Hematopoietic multipotent progenitor cell treated with erythropoietin and hydrocortisone succinate and interleukin-3 and kit ligand, for 17 days (in vitro differentiated cells): ENCODE data around the gene SLC25A34.

Source experiments
- DNase-seq: peaks from one replicate; pipeline ENCODE4 v3.0.0-alpha.2; 2015; ENCODE audit warnings: low spot score

SLC25A34 gene

DNA sequence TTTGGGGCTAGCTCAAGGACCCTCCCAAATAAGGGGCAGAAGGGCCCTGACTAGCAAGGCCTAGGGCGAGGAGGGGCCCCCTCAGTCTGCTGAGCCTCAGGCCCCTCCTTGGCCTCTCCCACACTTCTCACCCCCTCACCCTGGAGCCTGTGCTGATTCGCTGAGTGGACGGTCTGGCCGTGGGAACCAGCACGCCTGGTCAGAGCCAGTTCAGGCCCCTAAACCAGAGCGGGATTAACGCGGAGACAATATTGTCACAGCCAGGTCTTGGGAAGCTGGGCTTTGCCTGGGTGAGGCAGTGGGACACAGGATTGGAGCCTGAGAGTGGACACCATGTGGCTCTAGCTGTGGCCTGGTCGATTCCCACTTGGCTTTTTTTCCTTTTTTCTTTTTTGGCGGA, 17.7 kb downstream of the SLC25A34 start:
- DNase-seq: no peak

DNA sequence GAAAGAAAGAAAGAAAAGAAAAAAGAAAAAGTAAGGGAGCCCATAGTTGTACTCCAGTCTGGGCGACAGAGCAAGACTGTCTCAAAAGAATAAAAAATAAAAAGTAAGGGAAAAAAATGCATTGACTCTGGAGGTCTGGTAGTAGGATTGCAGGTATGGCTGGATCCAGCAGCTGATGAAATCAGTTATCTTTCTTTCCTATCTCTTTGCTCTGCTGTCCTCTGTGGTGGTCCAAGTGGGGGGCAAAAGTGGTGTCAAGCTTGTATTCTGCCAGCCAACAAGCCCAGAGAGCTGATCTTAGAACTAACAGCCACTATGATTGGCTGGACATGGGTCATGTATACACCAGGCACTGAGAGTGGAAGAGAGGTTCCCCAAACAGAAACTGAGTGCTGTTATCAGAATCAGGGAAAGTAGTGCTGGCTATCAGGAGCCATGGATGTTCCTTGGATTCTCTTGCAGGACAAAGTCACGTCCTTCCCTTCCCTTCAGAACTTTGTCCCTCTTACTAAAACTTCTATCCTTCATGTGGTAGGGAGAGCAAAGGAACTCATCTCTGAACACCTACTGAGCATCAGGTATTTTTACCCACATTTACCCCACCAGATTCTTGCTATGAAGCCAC, 19.1 kb downstream of the SLC25A34 start:
- DNase-seq: no peak

DNA sequence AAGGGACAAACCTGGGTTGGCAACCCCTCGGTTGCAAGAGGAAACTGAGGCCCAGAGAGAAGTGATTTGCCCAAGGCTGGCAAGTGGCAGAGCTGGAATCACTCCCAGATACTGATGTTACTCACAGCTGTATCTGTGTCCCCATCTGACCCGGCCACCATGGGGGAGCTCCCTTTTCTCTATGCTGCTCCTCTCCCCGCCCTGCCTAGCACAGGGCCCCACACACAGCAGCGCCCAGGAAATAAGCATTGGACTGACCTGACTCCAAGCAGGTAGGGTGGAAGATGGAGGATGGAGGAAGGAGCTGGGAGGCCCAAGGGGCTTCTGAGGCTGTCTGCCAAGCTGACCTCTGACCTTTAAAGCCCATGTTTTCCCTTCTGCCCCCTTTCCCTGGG, 19.6 kb downstream of the SLC25A34 start:
- no peak for DNase-seq

DNA sequence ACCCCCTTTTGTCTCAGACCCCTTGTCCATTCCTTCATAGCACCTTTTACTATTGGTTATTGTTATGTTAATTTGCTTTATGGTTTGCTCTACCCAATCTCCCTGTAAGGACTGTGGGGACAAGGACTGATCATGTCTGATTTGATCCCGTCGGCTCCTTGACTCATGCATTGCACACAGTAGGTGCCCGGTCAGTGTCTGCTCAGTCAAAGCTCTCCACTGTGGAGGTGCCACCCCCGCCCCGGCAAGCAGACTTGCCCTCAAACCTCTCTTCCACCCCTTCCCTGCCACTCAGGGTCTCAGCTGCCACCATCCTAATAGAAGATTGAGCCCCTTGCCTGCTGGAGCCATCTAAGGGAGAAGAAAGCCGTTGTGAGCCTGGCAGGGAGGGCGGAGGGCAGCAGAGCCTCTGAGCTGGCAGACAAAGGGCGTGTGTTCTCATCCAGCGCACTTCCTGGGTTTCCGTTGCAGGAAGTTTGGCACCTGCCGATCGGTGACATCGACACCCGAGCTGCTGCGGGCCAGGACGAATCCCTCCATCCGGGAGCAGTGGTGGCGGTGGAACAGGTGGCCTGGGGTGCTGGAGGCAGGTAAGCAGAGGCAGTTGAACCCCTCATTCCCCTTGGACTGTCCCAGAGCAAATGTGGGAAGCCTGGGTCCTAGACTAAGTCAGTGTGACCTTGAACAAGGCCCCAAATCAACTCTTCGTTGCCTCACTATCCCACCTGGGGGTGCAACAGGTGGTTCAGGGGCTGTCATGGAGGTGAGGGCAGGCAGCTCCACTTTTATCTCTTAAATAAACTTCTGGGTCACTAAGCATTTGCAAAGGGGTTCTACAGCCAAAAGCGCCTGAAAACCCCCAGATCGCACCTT, 20.3 kb downstream of the SLC25A34 start:
- no peak for DNase-seq

DNA sequence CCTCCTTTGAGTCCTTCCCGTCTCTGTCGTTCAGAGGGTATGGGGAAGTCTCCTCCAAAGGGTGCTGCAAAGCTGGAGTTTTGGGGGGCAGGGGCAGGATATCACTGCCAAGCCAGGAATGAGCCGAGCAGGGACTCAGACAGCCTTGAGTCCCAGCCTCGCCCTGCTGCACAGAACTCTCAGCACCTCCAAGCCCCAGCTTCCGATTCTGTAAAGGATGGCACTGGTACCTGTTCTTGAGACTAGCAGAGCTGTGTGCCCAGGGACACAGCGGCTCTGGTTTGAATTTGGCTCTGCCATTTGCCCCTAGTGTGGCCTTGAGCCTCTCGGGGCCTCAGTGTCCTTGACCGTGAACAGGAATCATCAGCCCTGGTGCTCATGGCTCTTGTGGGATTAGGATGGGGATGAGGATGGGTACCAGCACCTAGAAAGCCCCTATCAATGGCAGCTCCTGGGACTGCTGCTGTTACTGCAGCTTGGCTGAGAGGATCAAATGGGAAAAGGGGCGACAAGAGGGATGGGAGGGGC, 21.0 kb downstream of the SLC25A34 start:
- DNase-seq: no peak

DNA sequence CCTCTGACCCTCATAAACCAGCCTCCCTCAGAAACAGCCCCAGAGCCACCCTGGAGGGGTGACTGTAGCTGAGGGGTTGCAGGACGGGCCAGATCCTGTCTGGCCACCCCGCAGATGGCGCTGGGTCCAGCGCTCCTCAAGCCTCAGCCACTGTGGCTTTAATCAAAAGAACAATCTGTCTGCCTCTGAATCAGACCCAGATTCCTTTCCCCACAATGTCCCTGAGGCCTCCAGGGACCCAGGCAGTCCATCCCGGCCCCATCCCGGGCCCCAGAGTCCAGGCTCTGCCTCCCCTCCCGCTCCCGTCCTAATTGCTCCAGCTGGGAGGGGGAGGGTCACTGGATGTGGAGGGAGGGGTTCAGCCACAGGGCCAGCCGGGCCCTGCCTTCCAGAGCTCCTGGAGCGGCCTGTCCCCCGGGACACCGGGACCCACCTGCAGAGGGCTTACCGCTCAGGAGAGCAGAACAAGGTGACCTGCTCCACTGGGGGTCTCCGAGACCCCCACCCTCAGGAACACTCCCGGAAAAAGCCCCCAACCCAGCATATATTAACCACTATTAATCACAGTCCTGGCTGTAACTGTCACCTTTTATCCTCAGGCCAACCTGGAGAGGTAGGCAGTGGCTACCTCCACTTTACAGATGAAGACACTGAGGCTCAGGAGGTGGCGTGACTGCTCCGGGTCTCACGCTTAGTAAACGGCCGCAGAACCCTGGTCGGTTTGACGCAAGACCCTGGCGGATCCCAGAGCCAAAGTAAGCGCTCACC, 21.7 kb downstream of the SLC25A34 start:
- DNase-seq: no peak

DNA sequence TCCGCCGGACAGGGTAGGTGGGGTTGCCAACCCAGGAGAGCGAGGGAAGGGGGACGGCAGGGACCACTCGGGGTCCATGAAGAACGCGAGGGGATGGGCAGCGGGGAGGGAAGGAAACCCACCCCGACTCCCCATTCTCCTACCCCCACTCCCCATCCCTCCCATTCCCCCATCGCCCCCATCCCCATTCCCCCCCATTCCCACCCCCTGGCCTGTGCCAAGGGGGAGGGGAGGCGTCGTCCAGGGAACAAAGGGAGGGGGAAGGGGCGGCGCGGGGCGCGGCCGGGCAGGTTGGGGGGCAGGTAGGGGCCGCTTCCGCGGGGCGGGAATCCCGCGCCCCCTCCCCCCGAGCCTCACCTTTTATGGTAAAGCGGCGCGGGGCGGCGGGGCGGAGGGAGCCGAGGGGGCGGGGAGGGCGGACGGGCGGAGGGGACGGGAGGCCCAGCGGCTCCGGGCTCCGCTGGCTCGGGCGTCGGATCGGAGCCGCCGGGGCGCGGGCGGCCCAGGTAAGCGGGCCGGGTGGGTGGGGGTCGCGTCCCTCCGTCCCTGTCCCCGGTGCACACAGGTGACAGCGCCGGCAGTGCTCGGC, 22.4 kb downstream of the SLC25A34 start, which contains the start of gene FBLIM1:
Gene FBLIM1 (plus strand): TSS at position 453 of the 589 bp plus-strand sequence. CDS start 6,189 bp downstream, outside the sequence.
- DNase-seq: no peak

DNA sequence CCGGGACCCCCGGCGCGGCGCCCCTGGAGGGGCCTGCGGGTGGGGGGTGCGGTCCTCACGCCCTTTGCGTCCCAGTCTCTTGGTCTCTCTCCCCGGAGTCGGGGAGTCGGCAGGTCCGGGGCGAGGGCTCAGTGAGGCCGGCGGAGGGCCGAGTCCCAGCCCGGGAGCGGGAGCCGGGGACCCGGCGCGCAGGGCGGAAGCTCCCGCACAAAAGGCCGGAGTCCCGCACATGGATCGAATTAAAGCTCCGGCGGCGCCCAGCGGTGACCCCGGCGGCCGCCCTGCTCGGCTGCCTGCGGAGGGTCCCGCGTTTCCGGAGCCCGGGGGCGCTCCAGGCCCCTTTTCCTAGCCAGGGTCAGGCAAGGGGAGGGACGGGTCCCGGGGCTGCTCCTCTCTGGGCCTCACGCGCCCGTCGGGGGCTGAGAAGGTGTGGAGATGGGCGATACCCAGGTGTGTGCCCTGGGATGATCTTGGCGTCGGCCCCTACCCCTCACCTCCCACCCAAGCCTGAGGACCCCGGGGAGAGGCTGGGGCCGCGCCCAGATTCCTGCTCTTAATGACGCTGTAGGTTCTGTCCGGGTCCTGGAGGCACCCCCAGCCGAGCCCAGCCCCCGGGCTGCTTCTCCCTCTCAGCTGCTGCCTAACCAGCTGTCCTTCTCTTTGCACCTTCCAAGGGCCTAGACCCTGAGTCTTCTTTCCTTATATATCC, 23.0 kb downstream of the SLC25A34 start:
- no peak for DNase-seq

DNA sequence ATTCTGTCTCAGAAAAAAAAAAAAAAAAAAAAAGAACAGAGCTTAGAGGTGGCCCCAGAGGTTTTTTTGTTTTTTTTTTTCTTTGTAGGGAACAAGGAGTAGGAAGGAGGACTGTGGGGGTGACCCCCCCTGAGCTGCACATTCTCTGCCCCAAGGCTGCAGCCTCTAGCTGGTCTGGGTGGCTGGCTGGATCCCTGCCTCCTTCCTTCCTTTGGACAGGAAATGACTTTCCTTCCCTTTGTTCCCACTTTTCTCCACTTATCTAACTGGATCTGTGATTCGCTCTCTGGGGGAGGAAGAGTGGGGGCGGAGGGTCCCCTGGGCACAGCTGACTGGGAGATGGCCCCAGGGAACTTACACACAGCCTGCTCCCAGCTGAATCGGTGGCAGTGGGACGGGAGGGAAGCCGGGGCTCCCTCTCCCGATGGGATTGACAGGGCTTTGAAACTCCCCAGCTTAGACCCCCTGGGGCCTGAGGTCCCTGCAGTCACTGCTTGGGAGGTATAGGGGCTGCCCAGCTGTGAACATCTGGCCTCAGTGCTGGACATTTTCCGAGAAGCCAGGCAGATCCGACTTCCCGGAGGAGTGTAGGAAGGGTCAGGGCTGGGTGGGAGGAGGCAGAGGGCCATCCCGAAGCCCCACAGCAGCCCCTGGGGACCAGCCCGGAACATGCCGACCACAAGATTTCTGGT, 24.6 kb downstream of the SLC25A34 start:
- DNase-seq: no peak

DNA sequence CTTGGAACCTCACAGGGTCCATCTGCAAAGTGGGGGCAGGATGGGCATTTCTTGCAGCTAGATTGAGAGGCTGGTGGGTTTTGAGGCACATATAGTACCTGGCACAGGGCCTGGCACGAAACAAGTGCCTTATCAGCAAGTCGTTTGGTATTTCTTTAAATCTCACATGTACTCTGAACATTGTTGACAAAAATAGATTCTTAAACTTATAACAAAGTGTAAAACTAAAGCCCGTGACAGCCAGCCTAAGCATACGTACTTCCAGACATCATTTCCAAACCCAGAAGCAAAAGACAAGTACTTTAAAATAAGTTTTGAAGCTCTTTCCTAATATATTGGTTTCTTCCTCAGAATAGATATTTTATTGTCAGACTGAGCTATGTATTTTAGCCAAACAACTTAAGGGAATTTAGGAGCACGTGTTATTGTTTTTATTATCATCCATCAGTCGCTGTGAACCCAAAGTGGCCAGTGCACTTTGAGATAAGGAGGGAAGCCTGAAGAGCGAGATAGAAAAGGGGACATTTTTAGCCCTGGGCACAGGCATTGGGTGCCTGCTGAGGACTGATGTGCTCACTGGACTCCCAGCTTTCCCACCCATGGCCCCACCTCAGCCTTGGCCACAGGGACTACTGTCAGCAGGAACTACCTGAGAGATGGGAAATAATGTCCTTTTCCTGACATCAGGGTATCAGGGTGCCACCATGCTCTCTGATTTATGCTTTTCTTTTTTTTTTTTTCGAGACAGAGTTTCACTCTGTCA, 25.5 kb downstream of the SLC25A34 start:
- no peak for DNase-seq

DNA sequence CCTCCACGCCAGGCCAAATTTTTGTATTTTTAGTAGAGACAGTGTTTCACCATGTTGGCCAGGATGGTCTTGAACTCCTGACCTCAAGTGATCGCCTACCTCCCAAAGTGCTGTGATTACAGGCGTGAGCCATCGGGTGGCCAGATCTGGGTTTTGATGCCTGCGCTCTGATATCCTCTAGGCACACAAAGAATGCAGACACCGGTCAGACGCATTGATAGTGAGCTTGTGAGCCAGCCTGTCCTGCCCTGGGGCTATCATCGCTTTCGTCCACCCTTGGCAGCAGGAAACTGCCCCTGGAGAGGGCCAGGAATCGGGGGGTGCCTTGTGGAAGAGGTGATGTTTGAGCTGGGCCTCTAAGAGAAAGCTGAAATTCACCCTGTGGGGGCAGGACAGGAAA, 26.5 kb downstream of the SLC25A34 start:
- no peak for DNase-seq

DNA sequence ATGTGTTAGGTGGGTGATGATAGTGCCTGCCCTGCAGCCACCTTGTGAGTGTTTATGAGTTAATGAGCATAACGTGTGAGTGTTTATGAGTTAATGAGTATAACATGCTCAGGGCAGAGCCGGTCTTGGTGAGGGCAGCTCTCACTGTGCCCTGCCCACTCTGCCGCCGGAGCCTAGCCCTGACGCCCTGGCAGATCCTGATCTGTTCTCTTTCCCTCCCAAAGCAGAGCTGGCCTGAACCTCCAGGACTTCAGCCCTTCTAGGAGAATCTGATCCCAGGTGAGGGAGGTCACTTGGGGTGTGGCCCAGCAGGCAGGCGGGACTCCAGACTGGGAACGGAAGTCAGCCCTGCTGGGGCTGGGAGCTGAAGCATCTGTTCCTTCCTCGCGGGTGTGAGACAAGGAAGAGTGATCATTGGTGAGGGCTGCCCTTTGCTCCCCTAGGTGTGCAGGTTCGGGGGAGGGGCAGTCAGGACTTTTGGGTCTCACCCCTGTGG, 28.3 kb downstream of the SLC25A34 start:
- DNase-seq: no peak

DNA sequence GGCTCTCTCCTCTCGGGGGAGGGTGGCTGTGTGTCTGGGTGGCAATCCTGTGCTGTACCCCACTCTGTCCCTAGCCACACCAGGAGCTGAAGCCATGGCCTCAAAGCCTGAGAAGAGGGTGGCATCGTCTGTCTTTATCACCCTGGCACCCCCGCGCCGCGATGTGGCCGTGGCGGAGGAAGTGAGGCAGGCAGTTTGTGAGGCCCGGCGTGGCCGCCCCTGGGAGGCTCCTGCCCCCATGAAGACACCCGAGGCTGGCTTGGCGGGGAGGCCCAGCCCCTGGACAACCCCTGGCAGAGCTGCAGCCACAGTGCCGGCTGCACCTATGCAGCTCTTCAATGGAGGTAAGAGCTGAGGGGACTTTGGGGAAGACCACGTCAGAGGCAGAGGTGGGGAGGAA, 28.8 kb downstream of the SLC25A34 start:
- DNase-seq: no peak

DNA sequence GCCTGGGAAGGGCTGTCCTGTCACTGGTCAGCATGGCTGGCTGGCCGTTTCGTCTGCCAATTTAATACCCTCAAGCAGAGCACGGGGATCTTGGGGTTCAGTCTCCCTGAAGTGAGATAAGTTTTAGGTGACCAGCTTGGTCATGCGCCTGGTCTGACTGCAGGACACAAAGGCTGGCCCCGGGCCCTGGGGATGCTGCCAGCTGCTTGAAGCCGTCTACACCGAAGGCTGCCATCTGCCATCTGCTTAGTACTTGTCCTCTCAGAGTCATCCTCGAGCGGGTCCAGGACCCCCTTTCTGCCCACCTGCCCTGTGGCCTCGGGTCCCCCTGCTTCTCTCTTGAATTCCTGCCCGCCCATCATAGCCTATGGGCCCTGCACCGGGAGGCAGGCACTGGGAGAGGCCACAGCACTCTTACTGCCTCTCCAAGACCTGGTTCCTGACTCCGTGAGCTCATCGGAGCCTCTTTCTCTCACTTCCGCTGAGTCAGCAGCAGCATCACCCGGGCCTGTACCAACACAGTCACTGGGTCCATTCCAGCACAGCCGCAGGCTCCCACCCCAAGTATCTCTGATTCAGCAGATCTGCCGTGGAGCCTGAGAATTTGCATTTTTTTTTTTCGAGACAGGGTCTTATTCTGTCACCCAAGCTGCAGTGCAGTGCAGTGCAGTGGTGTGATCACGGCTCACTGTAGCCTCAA, 29.6 kb downstream of the SLC25A34 start:
- no peak for DNase-seq

DNA sequence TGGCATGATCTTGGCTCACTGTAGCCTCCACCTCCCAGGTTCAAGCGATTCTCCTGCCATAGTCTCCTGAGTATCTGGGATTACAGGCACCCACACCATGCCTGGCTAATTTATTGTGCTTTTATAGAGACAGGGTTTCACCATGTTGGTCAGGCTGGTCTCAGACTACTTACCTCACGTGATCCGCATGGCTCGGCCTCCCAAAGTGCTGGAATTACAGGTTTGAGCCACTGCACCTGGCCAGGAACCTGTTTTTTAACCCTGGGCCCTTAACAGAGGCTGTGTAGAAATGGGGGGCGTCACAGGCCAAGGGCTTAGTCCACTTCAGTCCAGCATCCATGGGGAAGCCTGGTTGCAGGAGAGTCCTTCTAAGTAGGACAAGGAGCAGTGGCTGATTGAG, 31.9 kb downstream of the SLC25A34 start:
- no peak for DNase-seq

DNA sequence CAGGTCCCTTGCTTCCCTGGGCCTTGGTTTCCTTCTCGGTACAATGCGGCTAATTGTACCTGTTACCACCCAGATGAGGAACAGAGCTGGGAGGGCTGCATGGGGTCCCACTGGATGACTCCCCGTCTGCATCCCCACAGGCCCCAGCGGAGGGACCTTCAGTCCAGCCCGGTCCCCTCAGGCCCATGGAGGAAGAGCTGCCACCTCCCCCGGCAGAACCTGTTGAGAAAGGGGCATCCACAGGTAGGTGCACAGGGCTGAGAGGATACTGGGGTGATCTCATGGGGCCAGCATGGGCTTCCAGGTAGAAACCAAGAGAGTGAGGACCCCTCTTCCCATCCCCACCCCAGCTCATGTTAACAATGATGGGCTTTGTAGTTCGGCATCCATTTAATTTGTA, 32.3 kb downstream of the SLC25A34 start:
- no peak for DNase-seq

DNA sequence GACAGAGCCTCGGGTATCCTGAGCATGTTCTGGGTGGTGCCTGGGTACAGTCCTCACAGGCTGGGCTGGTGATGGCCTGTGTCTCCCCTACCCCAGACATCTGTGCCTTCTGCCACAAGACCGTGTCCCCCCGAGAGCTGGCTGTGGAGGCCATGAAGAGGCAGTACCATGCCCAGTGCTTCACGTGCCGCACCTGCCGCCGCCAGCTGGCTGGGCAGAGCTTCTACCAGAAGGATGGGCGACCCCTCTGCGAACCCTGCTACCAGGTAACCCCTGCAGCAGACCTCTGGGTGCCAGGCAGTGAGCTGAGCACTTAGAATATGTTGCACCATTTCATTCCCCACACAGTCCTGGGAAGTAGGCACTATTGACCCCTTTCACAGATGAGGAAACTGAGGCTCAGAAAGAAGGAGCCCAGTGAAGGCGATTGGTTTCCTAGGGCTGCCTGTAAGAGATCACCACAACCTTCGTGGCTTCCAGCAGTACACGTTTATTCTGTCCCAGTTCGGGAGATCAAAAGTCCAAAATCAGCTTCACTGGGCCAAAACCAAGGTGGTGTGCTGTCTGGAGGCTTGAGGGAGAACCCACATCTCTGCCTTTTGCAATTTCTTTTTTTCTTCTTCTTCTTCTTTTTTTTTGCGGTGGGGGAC, 34.4 kb downstream of the SLC25A34 start:
- DNase-seq: no peak

DNA sequence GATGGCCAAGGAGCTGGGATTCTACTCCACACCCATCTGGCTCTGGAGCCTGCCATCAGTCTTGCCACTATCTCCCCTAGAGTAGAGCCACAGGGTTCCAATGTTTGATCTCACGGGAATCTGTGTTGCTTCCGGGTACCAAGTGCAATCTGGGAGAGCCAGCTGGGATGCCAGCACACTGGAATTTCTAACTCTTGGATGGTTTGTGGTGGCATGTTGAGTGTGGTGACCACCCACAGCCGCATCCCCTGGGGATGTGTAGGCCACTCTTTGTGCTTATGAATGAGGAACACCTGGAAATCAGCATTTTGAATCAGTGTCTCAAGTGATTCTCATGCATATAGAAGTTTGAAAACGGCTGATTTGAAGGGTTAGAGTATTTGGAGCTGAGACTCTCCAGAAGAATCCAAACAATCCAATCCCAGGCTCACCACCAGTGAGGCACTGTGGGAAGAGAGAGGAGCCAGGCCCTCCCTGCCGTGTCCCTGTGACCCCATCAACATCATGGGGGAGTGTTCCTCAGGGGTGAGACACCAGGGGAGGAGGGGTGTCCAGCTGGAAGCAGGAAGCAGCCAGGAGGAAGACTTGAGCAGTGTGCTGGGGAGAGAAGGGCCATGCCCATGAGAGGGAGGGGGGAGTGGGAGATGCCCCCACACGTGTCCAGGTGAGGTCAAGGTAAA, 35.9 kb downstream of the SLC25A34 start:
- no peak for DNase-seq
